ENCODE data around the gene DMBT1. TPM values are rescaled to one million over a fixed set of nuclear protein-coding genes. Genes with fewer than 3 reads are reported as not detected.

The DMBT1 gene
- total RNA-seq, 1 donor from 2014 or later = 0.08 TPM

DNA sequence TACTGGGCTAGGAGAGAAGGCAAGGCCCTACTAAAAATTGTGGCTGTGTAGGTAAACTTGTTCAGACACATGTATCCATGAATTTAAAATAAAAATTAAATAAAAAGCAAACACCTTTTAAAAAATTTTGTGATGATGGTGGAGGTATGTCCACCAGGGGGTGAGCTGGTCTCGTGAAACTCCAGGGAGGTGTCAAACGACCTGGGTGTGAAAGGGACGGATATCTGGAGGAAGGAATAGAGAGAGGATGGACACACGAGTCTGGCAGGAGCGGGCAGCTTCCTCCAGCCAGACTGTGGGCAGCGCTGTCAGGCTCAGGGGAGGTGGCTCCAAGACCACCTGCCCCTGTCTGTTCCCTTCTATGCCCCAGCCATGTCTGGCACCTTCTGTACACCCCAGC, 34.8 kb upstream of the DMBT1 start:
- Mint-ChIP-seq H3K4me1 (ENCODE audit: unreplicated experiment) (peaks cover 17% of the 10 kb centered on the region), H3K27ac (ENCODE audit: unreplicated experiment) (no peak overlapping the region), H3K36me3 (ENCODE audit: unreplicated experiment) (peaks cover 1% of the 10 kb centered on the region), H3K9me3 (ENCODE audit: unreplicated experiment) (no peaks in the 10 kb centered on the region), H3K27me3 (ENCODE audit: unreplicated experiment) (no peaks in the 10 kb centered on the region), H3K4me3 (ENCODE audit: unreplicated experiment) (no peak overlapping the region)
- no peak for DNase-seq (ENCODE audit: extremely low spot score, unreplicated experiment)
- TF ChIP-seq, protein P1, sequence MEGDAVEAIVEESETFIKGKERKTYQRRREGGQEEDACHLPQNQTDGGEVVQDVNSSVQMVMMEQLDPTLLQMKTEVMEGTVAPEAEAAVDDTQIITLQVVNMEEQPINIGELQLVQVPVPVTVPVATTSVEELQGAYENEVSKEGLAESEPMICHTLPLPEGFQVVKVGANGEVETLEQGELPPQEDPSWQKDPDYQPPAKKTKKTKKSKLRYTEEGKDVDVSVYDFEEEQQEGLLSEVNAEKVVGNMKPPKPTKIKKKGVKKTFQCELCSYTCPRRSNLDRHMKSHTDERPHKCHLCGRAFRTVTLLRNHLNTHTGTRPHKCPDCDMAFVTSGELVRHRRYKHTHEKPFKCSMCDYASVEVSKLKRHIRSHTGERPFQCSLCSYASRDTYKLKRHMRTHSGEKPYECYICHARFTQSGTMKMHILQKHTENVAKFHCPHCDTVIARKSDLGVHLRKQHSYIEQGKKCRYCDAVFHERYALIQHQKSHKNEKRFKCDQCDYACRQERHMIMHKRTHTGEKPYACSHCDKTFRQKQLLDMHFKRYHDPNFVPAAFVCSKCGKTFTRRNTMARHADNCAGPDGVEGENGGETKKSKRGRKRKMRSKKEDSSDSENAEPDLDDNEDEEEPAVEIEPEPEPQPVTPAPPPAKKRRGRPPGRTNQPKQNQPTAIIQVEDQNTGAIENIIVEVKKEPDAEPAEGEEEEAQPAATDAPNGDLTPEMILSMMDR (IDR thresholded peaks at IDR 0.05) = peak; percentile 26

DNA sequence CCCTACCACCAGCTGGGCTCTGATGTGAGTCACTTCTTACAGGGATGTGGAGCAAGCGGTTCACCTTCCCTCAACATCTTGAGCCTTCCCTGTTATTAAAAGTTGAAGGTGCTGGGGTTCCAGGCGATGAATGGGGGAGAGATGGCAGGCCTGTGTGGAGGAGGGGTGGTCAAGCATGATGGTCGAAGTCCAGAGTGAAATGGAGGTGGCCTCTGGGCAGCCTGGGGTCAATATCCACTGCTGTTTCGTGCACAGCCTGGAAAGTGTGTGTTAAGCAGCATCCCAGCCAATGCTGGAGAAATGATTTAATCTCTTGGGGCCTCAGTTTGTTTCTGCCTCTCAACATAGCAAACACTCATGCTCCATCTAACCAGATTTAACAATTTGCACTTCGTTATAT, 33.7 kb upstream of the DMBT1 start:
- no peaks in the 10 kb centered on the region for H3K27me3 Mint-ChIP-seq (ENCODE audit: unreplicated experiment)
- H3K36me3 Mint-ChIP-seq (ENCODE audit: unreplicated experiment) = no peaks in the 10 kb centered on the region
- no peak overlapping the region for H3K27ac Mint-ChIP-seq (ENCODE audit: unreplicated experiment)

DNA sequence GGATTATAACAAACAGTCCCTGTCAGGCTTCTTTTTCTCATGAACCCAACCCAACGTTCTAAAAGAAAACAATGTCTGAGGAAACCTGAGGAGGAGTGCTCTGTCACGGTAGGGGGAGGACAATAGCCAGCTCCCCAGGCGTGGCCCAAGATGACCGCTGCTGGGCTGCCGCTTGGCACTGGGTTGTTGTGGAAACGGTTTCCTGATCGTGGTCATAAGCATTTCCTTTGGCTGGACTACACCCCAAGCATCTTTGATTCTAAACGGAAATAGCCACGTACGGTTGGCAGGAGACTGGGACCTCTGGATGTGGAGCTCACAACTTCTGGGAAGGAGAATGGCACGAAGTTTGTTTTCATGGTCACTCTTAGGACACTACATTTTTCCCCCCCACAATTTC, 30.4 kb upstream of the DMBT1 start:
- DNase-seq (ENCODE audit: extremely low spot score, unreplicated experiment) = no peak
- TF ChIP-seq, protein P1 (IDR thresholded peaks at IDR 0.05) = no peak

More for the DNA sequence above, 33.7 kb upstream of the DMBT1 start:
- TF ChIP-seq, protein P1 (IDR thresholded peaks at IDR 0.05) = no peak
- DNase-seq (ENCODE audit: extremely low spot score, unreplicated experiment) = no peak
- Mint-ChIP-seq H3K9me3 (ENCODE audit: unreplicated experiment) (no peaks in the 10 kb centered on the region), H3K4me3 (ENCODE audit: unreplicated experiment) (no peak overlapping the region), H3K4me1 (ENCODE audit: unreplicated experiment) (peaks cover 11% of the 10 kb centered on the region)

DNA sequence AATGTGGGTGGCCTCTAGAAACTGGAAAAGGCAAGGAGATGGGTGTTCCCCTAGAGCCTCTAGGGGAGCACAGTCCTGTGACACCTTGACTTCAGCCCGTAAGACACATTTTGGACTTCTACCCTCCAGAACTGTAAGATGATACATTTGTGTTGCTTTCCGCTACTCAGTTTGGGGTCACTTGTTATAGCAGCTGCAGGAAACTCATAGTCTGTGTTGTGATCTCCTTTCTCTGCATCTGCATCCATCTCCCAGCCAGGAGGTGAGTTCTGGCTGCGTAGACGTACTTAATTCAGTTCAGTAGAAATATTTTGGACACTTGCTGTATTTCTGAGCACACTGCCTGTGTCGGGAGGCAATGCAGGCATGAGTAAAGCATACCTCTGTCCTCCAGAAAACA, 29.3 kb upstream of the DMBT1 start:
- H3K4me1 Mint-ChIP-seq (ENCODE audit: unreplicated experiment) = peaks cover 11% of the 10 kb centered on the region
- H3K9me3 Mint-ChIP-seq (ENCODE audit: unreplicated experiment) = no peaks in the 10 kb centered on the region
- H3K36me3 Mint-ChIP-seq (ENCODE audit: unreplicated experiment) = no peaks in the 10 kb centered on the region
- H3K27ac Mint-ChIP-seq (ENCODE audit: unreplicated experiment) = no peak overlapping the region
- H3K4me3 Mint-ChIP-seq (ENCODE audit: unreplicated experiment) = no peak overlapping the region
- no peak for DNase-seq (ENCODE audit: extremely low spot score, unreplicated experiment)
- TF ChIP-seq, protein P1 (IDR thresholded peaks at IDR 0.05) = no peak
- H3K27me3 Mint-ChIP-seq (ENCODE audit: unreplicated experiment) = peaks cover 17% of the 10 kb centered on the region

More for the DNA sequence above, 30.4 kb upstream of the DMBT1 start:
- Mint-ChIP-seq H3K4me3 (ENCODE audit: unreplicated experiment) (no peak overlapping the region), H3K27me3 (ENCODE audit: unreplicated experiment) (peaks cover 6% of the 10 kb centered on the region), H3K4me1 (ENCODE audit: unreplicated experiment) (peaks cover 11% of the 10 kb centered on the region), H3K36me3 (ENCODE audit: unreplicated experiment) (no peaks in the 10 kb centered on the region), H3K27ac (ENCODE audit: unreplicated experiment) (no peak overlapping the region), H3K9me3 (ENCODE audit: unreplicated experiment) (no peaks in the 10 kb centered on the region)

DNA sequence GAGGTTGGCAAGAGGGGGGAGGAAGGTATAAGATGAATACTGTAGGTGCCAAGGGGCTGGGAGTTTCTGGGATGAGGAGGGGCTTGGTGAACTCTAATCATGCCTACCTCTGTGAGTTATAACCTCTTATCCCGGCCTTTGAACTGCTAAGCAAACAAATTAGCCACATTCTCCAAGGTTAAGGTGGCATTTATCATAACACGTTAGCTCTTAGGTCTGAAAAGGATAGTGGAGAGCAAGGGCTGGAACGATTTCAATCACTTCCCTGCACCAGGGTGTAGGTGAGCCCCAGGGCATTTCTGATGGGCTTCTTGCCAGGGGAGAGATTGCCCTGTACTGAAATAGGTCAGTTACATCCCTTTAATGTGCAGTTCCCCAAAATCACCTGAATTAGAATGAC, 28.6 kb upstream of the DMBT1 start:
- TF ChIP-seq, protein P1 (IDR thresholded peaks at IDR 0.05) = no peak
- Mint-ChIP-seq H3K9me3 (ENCODE audit: unreplicated experiment) (peaks cover 6% of the 10 kb centered on the region), H3K36me3 (ENCODE audit: unreplicated experiment) (no peaks in the 10 kb centered on the region), H3K27ac (ENCODE audit: unreplicated experiment) (no peak overlapping the region), H3K4me3 (ENCODE audit: unreplicated experiment) (no peak overlapping the region), H3K4me1 (ENCODE audit: unreplicated experiment) (peaks cover 11% of the 10 kb centered on the region), H3K27me3 (ENCODE audit: unreplicated experiment) (peaks cover 22% of the 10 kb centered on the region)
- no peak for DNase-seq (ENCODE audit: extremely low spot score, unreplicated experiment)

Data from osteocyte (in vitro differentiated cells).